GM19240 (cell line): ENCODE data around the gene ILKAP.

ENCODE experiments used
- DNase-seq: peaks from one replicate; pipeline ENCODE4 v3.0.0; 2011; ENCODE audit warnings: low spot score; ENCODE audit not compliant: insufficient read length

The ILKAP gene

DNA sequence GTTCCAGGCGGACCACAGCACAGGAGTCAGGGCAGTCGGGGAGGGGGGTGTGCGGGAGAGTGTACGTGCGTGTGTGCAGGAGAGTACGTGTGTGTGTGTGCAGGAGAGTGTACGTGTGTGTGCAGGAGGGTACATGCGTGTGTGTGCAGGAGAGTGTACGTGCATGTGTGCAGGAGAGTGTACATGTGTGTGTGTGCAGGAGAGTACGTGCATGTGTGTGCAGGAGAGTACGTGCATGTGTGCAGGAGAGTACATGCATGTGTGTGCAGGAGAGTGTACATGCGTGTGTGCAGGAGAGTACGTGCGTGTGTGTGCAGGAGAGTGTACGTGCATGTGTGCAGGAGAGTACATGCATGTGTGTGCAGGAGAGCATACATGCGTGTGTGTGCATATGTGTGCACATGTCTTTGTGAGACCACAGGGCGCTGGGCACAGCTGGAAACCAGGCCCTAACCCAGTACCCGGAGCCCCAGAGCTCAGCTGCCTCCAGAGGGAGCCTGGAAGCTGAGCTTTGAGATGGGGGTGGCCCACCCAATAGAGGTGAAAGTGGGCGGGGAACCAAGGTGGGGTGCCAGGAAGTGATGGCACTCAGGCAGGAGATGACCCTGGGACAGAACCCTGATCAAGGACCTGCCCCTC, 78.9 kb downstream of the ILKAP start:
- no peak for DNase-seq

DNA sequence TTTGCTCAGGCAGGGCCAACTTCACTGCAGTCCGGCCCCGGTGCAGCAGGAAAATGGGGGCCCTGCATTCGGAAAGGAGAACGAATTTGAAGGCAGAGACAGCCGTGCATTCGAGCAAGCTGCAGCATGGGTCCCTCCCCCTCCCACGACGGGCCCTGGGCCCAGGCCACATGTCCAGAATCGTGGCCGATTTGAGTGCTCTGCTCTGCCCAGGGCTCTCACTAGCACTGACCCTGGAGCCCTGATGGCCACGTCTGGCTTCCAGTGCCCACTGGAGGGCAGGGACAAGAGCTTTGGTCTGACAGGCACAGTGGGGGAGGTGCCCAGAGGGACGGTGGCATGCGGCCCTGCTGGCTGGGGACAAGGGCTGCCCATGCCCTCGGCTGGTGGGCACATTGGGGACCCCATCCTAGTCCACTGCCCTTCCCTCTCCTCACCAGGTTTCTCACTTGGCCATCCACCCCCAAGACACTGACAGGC, 79.5 kb downstream of the ILKAP start:
- no peak for DNase-seq

DNA sequence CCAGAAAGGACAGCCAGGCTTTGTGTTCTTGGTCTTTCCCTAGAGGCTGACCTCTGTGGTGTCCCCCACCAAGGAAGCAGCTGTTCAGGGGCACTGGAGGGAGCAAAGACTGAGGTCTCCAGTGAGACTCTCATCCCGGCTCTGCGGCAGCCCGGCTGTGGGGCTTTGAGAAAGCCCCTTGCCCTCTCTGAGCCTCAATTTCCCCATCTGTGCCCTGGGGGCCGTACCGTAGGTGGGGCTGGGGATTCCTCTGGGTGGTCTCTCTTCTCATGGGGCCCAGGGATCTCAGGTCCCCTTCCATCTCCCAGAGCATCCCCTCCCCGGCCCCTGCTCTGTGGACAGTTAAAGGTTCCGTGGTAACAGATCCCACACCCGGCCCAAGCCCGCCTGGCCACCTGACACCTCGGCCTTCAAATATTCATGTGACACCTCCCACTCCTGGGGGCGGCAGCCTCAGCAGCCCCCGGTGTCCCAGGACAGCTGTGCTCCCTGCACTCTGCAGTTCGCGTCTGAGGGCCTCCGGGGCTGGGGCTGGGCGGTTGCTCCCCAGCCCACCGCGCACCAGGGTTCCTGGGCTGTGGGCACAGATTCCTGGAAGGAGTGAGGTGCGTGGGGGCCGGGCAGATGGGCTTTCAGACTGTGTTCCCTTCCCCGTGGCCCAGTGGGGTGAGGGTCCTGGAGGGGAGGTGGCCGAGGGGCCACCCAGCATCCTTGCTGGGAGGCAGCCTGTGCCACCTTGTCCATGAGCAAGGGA, 80.1 kb downstream of the ILKAP start:
- DNase-seq: no peak

DNA sequence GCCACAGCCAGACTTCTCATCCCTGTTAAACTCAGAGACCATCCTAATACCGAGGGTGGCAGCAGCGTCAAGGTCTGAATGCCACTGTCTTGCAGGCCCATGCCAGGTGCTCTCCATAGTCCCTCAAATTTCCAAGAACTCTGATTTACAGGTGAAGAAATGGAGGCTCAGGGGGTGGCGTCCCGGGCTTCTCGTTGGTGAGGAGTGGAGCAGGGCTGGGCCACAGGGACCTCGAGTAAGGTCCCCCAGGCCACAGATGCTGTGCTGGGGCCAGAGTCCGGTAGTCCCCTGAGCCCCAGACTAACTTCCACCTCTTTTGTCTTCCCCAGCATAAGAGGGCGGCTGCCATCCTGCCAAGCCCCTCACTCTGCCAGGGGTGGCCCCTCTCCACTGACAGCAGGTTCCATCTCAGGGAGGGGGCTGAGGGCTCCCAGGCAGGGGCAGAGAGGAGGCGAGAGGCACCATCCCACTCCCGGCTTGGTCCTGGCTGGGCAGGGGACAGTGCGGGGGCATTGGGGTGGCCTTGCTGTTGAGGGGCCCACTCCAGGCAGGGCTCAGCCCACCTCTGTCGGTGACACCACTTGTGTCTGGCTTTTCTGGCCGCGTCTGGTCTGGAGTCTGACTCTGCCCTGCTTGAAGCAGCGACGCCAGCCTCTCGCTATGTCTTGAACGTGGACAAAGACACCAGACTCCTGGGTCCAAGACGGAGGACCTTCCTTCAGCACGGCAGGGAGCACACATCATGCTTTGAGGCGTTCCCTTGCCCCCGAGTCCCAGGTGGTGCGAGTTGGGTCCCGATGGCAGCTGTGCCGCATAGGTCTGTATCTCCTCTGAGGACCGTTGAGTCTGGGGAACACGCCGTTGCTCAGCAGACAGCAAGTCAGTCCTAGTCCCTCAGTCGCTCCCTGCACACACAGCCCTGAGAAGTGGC, 80.9 kb downstream of the ILKAP start:
- DNase-seq: no peak

DNA sequence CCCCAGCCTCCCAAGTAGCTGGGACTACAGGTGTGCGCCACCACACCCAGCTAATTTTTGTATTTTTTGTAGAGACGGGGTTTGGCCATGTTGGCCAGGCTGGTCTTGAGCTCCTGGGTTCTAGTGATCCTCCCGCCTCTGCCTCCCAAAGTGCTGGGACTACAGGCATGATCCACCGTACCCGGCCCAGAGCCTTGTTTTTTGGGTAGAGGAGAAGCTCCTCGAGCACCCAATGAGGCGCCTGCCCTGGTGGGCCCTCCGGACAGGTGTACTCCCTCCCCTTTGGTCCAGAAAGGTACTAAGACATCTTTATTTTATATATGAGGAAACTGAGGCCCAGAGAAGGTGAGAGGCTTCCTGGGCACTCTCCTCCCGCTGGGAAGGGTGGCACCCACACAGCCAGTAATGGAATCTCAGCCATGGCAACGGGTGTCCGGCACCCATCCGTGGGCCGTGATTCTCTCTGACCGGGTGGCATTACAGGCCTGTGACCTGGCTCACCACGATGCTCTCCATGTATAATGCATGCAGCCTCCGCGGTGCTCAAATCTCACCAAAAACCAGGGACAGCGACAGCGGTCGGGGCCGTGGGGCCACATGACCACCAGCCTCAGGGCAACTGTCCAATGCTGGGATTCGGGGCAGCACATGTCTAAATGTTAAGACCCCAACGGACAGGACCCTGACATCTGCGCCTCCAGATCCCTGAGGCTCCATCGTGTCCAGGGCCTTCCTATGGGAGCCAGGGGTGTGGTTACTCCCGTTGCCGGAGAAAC, 81.8 kb downstream of the ILKAP start:
- no peak for DNase-seq

DNA sequence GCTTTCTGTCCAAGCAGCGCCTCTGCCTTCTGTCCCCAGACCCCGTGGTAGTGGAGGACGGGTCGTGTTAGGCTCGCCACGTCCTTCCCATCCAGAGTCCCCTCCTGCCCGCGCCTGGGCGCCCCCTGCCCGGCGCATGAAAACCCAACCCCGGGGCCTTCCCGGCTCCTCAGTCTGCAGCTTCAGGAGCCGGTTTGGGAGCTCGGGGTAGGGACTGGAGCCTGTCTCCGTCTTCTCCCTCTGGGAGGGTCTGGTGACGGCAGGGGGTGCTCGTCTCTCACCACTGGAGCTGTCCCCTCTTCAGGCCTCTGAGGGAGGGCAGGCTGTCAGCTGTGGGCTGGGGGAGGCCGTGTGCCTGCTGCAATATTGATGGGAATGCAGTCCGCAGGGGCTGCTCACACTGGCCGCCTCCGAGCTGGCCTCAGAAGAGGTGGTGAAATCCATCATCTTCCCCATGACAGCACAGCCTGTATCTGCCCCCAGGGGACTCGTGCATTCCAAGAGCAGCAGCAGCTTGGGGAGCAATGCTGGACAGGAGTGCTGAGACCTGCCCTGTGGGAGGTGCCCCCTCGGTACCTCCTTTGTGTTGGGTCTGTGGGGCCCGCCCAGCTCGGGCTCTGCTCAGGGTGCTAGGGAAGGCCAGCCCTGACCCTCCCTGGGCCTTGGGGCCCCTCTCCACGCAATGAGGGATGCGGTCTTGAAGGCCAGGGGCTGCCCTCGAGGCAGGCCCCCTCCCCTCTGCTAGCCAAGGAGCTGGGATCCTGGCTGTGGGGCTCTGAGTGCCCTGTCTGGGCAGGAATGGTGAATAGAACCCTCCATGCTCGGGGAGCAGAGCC, 82.8 kb downstream of the ILKAP start:
- DNase-seq: no peak
